Testis (tissue), 3 donors: ENCODE results near the gene EIF2AK3. TPM values are rescaled to one million over a fixed set of nuclear protein-coding genes. Genes with fewer than 3 reads are reported as not detected.
"Not testable (repeated sequence)": the region's sequence is repeated elsewhere in the genome, so short reads cannot be mapped to it uniquely, and the experiment has no call there.

Source experiments
- DNase-seq: peaks from one replicate; pipeline ENCODE4 v3.0.0-alpha.2; 2019
- H3K27ac ChIP-seq, 2 donors: fragments of 200-600 bp; sonication (generic); one replicate each; pipeline ENCODE4 v1.5.1; 2019
- H3K27me3 ChIP-seq: fragments of 200-600 bp; sonication (generic); one replicate; pipeline ENCODE4 v1.5.1; 2019
- H3K36me3 ChIP-seq: fragments of 200-600 bp; sonication (generic); one replicate; pipeline ENCODE4 v1.5.1; 2017; ENCODE audit warnings: low read depth; ENCODE audit errors: missing control alignments
- H3K4me1 ChIP-seq: fragments of 200-600 bp; sonication (generic); one replicate; pipeline ENCODE4 v1.5.1; 2019
- H3K4me3 ChIP-seq, 2 donors: fragments of 200-600 bp; sonication (generic); one replicate each; pipeline ENCODE4 v1.5.1; 2017 to 2019
- H3K9me3 ChIP-seq: fragments of 200-600 bp; sonication (generic); one replicate; pipeline ENCODE4 v1.5.1; 2017
- CTCF ChIP-seq, 3 experiments: fragments of 450-650 bp in 2 of 3; fragments of 200-600 bp in 1 of 3; sonication (generic) in 1 of 3; IDR thresholded peaks; one replicate each; pipeline ENCODE4 v1.5.1; 2016 to 2019; ENCODE audit warnings: antibody characterized with exemption in 3 of 3, mild to moderate bottlenecking in 2 of 3, moderate library complexity in 1 of 3
- POLR2A ChIP-seq: fragments of 450-650 bp; IDR thresholded peaks from one replicate; pipeline ENCODE4 v1.6.1; 2017; ENCODE audit warnings: antibody characterized with exemption, mild to moderate bottlenecking, moderate library complexity
- WGBS, 2 donors: methylation state at CpG; one replicate each; pipeline ENCODE4 v1.1.5; 2018; 5-methylcytosine and 5-hydroxymethylcytosine counted together
- intact Hi-C: fragments of 100-400 bp; cut with DNase I; formaldehyde crosslinking; loops from one replicate; pipeline ENCODE4 v1.15.1; 2023; ENCODE audit warnings: low total_unique reads
- polyA plus RNA-seq: library from polyadenylated mRNA; stranded (reverse); fragments of 350-450 nt; fragmentation: Illumina TruSeq; extraction: RNeasy Lipid Tissue Mini Kit (QIAGEN cat#74804); gene quantifications from one replicate; pipeline ENCODE4 v1.2.3, GENCODE V29; 2014; ENCODE audit warnings: low read depth, low replicate concordance; ENCODE audit not compliant: insufficient read depth
- total RNA-seq, 2 donors: library from RNA; depleted of rRNA; stranded (reverse); fragments of >200 nt; gene quantifications; one replicate each; pipeline ENCODE4 v1.2.3, GENCODE V29; 2016

Gene EIF2AK3
- total and polyA plus RNA-seq, 3 donors from 2014 or later: 9.0 to 14.7 (median 9.8) TPM

- 91 to 96% methylated on average over 3 of the region's 3 CpGs for WGBS, 2 donors
- Histone ChIP-seq H3K4me3 (no peak overlapping the region), H3K27ac (no peak overlapping the region), H3K27me3 (no peaks in the 10 kb centered on the region), H3K36me3 (no peaks in the 10 kb centered on the region), H3K9me3 (no peaks in the 10 kb centered on the region), H3K4me1 (no peaks in the 10 kb centered on the region)
- DNase-seq: no peak
- TF ChIP-seq CTCF (IDR thresholded peaks at IDR 0.05) (no peak), POLR2A (no peak)
- intact Hi-C loops: no loop called here
Observed at GRCh38 chr2:88560619-88561307, 66.5 kb downstream of the EIF2AK3 start.

DNA sequence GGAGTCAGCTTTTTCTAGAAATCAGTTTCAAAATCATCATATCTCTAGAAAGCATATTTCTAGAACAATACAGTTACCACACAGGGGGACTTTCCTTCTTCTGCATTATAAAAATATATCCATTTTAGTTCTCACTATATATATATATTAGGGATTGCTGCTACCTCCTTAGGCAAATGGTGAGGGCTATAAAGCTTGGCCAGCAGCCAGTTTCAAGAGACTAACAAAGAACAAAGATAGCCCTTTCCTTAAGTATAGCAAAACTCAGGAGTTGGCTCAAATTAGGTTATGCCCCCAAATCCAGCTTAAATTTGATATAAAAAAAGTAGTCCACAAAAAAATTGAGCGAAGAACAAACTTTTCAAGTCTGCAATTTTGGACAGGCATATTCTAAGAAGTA is 70.0 kb downstream of the EIF2AK3 start:
- intact Hi-C loops: no loop called here
- Histone ChIP-seq H3K4me3 (no peak overlapping the region), H3K27ac (no peak overlapping the region), H3K27me3 (no peaks in the 10 kb centered on the region), H3K4me1 (no peaks in the 10 kb centered on the region), H3K9me3 (no peaks in the 10 kb centered on the region), H3K36me3 (no peaks in the 10 kb centered on the region)
- DNase-seq: no peak
- WGBS, 2 donors: 71 to 80% methylated on average over 1 of the region's 1 CpG
- TF ChIP-seq CTCF (IDR thresholded peaks at IDR 0.05) (no peak), POLR2A (no peak)

DNA sequence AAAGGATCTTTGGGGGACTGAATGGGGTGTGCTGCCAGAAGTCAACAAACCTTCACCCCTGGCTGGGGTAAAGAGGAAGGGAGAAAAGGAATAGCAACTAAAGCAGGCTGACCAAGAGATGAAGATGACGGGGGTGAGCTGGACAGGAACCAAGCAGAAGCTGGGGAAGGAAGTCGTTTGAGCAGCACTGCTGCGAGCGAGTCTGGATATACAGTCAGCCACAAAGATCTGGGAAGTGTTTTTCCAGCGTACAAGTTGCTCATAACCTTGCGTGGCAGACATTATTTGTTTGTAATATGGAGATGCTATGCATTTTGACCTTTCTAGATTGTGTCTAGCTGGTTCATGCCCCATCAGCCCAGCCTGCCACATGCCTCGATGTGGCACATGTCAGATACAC is 71.2 kb downstream of the EIF2AK3 start:
- Histone ChIP-seq H3K4me3 (no peak overlapping the region), H3K9me3 (no peaks in the 10 kb centered on the region), H3K36me3 (no peaks in the 10 kb centered on the region), H3K27me3 (no peaks in the 10 kb centered on the region), H3K27ac (no peak overlapping the region), H3K4me1 (no peaks in the 10 kb centered on the region)
- intact Hi-C loops: no loop called here
- no peak for DNase-seq
- WGBS, 2 donors: 77 to 87% methylated on average over 7 of the region's 7 CpGs
- TF ChIP-seq POLR2A: no peak
- no peak for TF ChIP-seq CTCF (IDR thresholded peaks at IDR 0.05)

- H3K4me1 ChIP-seq: no peaks in the 10 kb centered on the region
- no peak overlapping the region for H3K27ac ChIP-seq
- H3K36me3 ChIP-seq: no peaks in the 10 kb centered on the region
- TF ChIP-seq CTCF (IDR thresholded peaks at IDR 0.05): no peak
- no peak for TF ChIP-seq POLR2A
- DNase-seq: no peak
- no peaks in the 10 kb centered on the region for H3K27me3 ChIP-seq
- H3K4me3 ChIP-seq: no peak overlapping the region
- 86 to 95% methylated on average over 5 of the region's 5 CpGs for WGBS, 2 donors
- H3K9me3 ChIP-seq: no peaks in the 10 kb centered on the region
- intact Hi-C loops: no loop called here
Observed at GRCh38 chr2:88554189-88554588, 73.1 kb downstream of the EIF2AK3 start.

DNA sequence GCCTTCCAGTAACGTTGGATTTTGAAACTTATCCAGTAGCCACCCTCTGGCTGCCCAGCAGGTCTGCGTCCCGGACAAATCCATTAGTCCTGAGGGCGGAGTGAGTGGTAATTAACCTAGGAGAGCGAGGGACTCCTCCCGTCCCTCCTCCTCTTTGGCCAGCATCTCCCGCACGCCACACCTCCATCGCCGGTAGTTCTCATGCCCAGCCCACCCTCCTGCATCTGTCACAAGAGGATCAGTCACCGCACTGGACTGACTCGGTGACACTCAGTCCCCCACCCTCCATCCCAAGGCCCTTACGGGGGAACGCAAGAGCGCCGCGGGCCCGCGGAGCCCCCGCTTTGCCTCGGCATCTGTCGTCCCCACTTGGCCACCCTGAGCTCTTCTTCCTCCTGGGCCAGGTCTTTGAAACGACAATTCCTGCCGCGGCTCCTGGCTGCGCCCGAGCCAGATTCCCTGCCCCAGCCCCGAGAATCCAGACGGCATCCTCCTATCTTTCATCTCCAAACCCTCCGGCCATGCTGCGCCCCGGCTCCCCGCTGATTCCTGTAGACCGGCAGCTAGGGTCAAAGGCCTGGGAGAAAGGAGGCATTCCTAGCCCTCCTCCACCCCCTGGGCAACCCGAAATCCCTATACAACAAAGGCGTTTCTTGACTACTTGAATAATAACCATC is 77.5 kb downstream of the EIF2AK3 start:
- H3K4me1 ChIP-seq: no peaks in the 10 kb centered on the region
- H3K4me3 ChIP-seq: no peak overlapping the region
- DNase-seq: no peak

GRCh38 chr2:88546291-88546690 is 81.0 kb downstream of the EIF2AK3 start:
- H3K4me1 ChIP-seq, H3K9me3 ChIP-seq, DNase-seq, H3K27me3 ChIP-seq, H3K36me3 ChIP-seq, H3K4me3 ChIP-seq, H3K27ac ChIP-seq, intact Hi-C loops: not testable (repeated sequence)
- 90% methylated on average over 4 of the region's 4 CpGs for WGBS, 2 donors

More for the DNA sequence above, 77.5 kb downstream of the EIF2AK3 start:
- 21 to 22% methylated on average over 31 to 36 of the region's 36 CpGs for WGBS, 2 donors
- TF ChIP-seq CTCF (IDR thresholded peaks at IDR 0.05): no peak
- no peak for TF ChIP-seq POLR2A
- no peaks in the 10 kb centered on the region for H3K36me3 ChIP-seq
- intact Hi-C loops: no loop called here
- H3K9me3 ChIP-seq: no peaks in the 10 kb centered on the region
- no peak overlapping the region for H3K27ac ChIP-seq
- H3K27me3 ChIP-seq: no peaks in the 10 kb centered on the region
